Uterus (tissue), 4 donors: ENCODE data around the gene RGP1. TPM values are rescaled to one million over a fixed set of nuclear protein-coding genes. Genes with fewer than 3 reads are reported as not detected.

Experiments used
- DNase-seq, 2 donors: peaks; one replicate each; pipeline ENCODE4 v3.0.0-alpha.2; 2019 to 2020
- H3K27ac ChIP-seq, 2 donors: fragments of 200-600 bp; sonication (generic); 1 replicate in 1 of 2; 2 replicates in 1 of 2; pipeline ENCODE4 v1.5.1; 2016 to 2018
- H3K27me3 ChIP-seq, 2 donors: fragments of 200-600 bp; sonication (generic); one replicate each; pipeline ENCODE4 v1.5.1; 2018 to 2019; ENCODE audit warnings: control low read depth in 1 of 2
- H3K36me3 ChIP-seq, 2 donors: fragments of 200-600 bp; sonication (generic); one replicate each; pipeline ENCODE4 v1.5.1; 2019; ENCODE audit warnings: control low read depth in 1 of 2
- H3K4me1 ChIP-seq, 2 donors: fragments of 200-600 bp; sonication (generic); one replicate each; pipeline ENCODE4 v1.5.1; 2018 to 2019; ENCODE audit warnings: control low read depth in 1 of 2
- H3K4me3 ChIP-seq, 2 donors: fragments of 200-600 bp; sonication (generic); 1 replicate in 1 of 2; 2 replicates in 1 of 2; pipeline ENCODE4 v1.5.1; 2018 to 2019; ENCODE audit warnings: mild to moderate bottlenecking in 1 of 2
- H3K9me3 ChIP-seq, 2 donors: fragments of 200-600 bp; sonication (generic); one replicate each; pipeline ENCODE4 v1.5.1; 2019; ENCODE audit warnings: control low read depth in 1 of 2
- CTCF ChIP-seq, 4 experiments: fragments of 200-600 bp in 2 of 4; fragments of 450-650 bp in 2 of 4; sonication (generic) in 2 of 4; IDR thresholded peaks; one replicate each; pipeline ENCODE4 v1.5.1; 2016 to 2019; ENCODE audit warnings: antibody characterized with exemption in 4 of 4, mild to moderate bottlenecking in 2 of 4, moderate library complexity in 1 of 4
- POLR2A ChIP-seq, 2 donors: fragments of 450-650 bp; IDR thresholded peaks; one replicate each; pipeline ENCODE4 v1.6.1; 2016; ENCODE audit warnings: antibody characterized with exemption in 2 of 2, mild to moderate bottlenecking in 1 of 2, moderate library complexity in 1 of 2
- intact Hi-C: fragments of 100-400 bp; cut with DNase I; formaldehyde crosslinking; loops from one replicate; pipeline ENCODE4 v1.15.1; 2023; ENCODE audit warnings: low total_unique reads
- total RNA-seq, 4 donors: library from RNA; depleted of rRNA in 3 of 4; stranded (reverse); fragments of >200 nt in 3 of 4; gene quantifications; one replicate each; pipeline versions ENCODE4 v1.1.0 to v1.2.4, GENCODE V29; 2014 to 2023
- donor health status: DM: yes; HTN: yes; CAD: no.

The RGP1 gene
- total RNA-seq, 4 donors from 2014 or later: 2.0 to 38.1 (median 10.3) TPM

GRCh38 chr9:35776018-35776417 lies 26.9 kb downstream of the RGP1 start:
- TF ChIP-seq POLR2A (IDR thresholded peaks at IDR 0.05) (no peak), CTCF (IDR thresholded peaks at IDR 0.05) (no peak)
- no peaks in the 10 kb centered on the region for H3K36me3 ChIP-seq
- no peaks in the 10 kb centered on the region for H3K27me3 ChIP-seq
- intact Hi-C loops: no loop called here
- H3K4me3 ChIP-seq: no peak overlapping the region
- no peak for DNase-seq
- H3K9me3 ChIP-seq: no peaks in the 10 kb centered on the region
- H3K4me1 ChIP-seq: no peaks in the 10 kb centered on the region
- H3K27ac ChIP-seq: no peak overlapping the region

GRCh38 chr9:35778496-35778895 lies 29.4 kb downstream of the RGP1 start:
- no peaks in the 10 kb centered on the region for H3K4me1 ChIP-seq
- no peak overlapping the region for H3K27ac ChIP-seq
- DNase-seq: no peak
- no peaks in the 10 kb centered on the region for H3K27me3 ChIP-seq
- intact Hi-C loops: no loop called here
- H3K36me3 ChIP-seq: no peaks in the 10 kb centered on the region
- no peak for TF ChIP-seq CTCF (IDR thresholded peaks at IDR 0.05)
- TF ChIP-seq POLR2A (IDR thresholded peaks at IDR 0.05): no peak
- no peaks in the 10 kb centered on the region for H3K9me3 ChIP-seq
- H3K4me3 ChIP-seq: no peak overlapping the region

GRCh38 chr9:35781066-35781465 lies 32.0 kb downstream of the RGP1 start:
- no peak overlapping the region for H3K27ac ChIP-seq
- no peaks in the 10 kb centered on the region for H3K27me3 ChIP-seq
- no peak overlapping the region for H3K4me3 ChIP-seq
- no peak for DNase-seq
- no peaks in the 10 kb centered on the region for H3K9me3 ChIP-seq
- no peaks in the 10 kb centered on the region for H3K36me3 ChIP-seq
- intact Hi-C loops: no loop called here
- H3K4me1 ChIP-seq: no peaks in the 10 kb centered on the region
- no peak for TF ChIP-seq CTCF (IDR thresholded peaks at IDR 0.05)
- TF ChIP-seq POLR2A (IDR thresholded peaks at IDR 0.05): no peak

GRCh38 chr9:35783418-35783817 lies 34.3 kb downstream of the RGP1 start:
- Histone ChIP-seq H3K27ac (no peak overlapping the region), H3K4me3 (no peak overlapping the region), H3K4me1 (no peaks in the 10 kb centered on the region), H3K27me3 (no peaks in the 10 kb centered on the region), H3K36me3 (no peaks in the 10 kb centered on the region), H3K9me3 (no peaks in the 10 kb centered on the region)
- no peak for DNase-seq
- TF ChIP-seq CTCF (IDR thresholded peaks at IDR 0.05) (no peak), POLR2A (IDR thresholded peaks at IDR 0.05) (no peak)
- intact Hi-C loops: no loop called here

GRCh38 chr9:35789541-35789940 lies 40.5 kb downstream of the RGP1 start:
- H3K27me3 ChIP-seq: no peaks in the 10 kb centered on the region
- no peaks in the 10 kb centered on the region for H3K9me3 ChIP-seq
- no peaks in the 10 kb centered on the region for H3K36me3 ChIP-seq
- H3K4me3 ChIP-seq: no peak overlapping the region
- intact Hi-C loops: no loop called here
- H3K27ac ChIP-seq: no peak overlapping the region
- DNase-seq: no peak
- TF ChIP-seq CTCF (IDR thresholded peaks at IDR 0.05) (no peak), POLR2A (IDR thresholded peaks at IDR 0.05) (no peak)
- H3K4me1 ChIP-seq: peaks cover 12 to 22% of the 10 kb centered on the region in 2 donors
